Measurements from ENCODE around the gene NPAS3. TPM values are rescaled to one million over a fixed set of nuclear protein-coding genes. Genes with fewer than 3 reads are reported as not detected.

Gene NPAS3
- total RNA-seq, 4 donors from 2014 or later: 1.9 to 10.6 (median 2.2) TPM

GRCh38 chr14:33454707-33455106, 516.0 kb downstream of the NPAS3 start:
- 21 to 40% methylated on average over 6 of the region's 7 CpGs for WGBS, 2 donors (ENCODE audit: low coverage in 1 of 2)
- Histone ChIP-seq H3K4me1 (peaks cover 2 to 51% (median 8%) of the 10 kb centered on the region in 3 donors), H3K4me3 (no peak overlapping the region), H3K27me3 (no peaks in the 10 kb centered on the region), H3K36me3 (no peaks in the 10 kb centered on the region), H3K27ac (no peak overlapping the region), H3K9me3 (no peaks in the 10 kb centered on the region)
- ATAC-seq: no peak
- TF ChIP-seq POLR2A (IDR thresholded peaks at IDR 0.05) (no peak), EP300 (IDR thresholded peaks at IDR 0.05) (no peak), CTCF (IDR thresholded peaks at IDR 0.05) (no peak), POLR2AphosphoS5 (IDR thresholded peaks at IDR 0.05) (no peak)

- H3K4me1 ChIP-seq: peaks cover 7 to 59% (median 10%) of the 10 kb centered on the region in 3 donors
- no peaks in the 10 kb centered on the region for H3K36me3 ChIP-seq
- H3K27ac ChIP-seq: no peak overlapping the region
- H3K4me3 ChIP-seq: no peak overlapping the region
- ATAC-seq: no peak
- WGBS, 2 donors (ENCODE audit: low coverage in 1 of 2): 45 to 72% methylated on average over 4 to 5 of the region's 5 CpGs
- no peaks in the 10 kb centered on the region for H3K9me3 ChIP-seq
- no peak for TF ChIP-seq EP300 (IDR thresholded peaks at IDR 0.05)
- TF ChIP-seq CTCF (IDR thresholded peaks at IDR 0.05): no peak
- no peak for TF ChIP-seq POLR2AphosphoS5 (IDR thresholded peaks at IDR 0.05)
- no peak for TF ChIP-seq POLR2A (IDR thresholded peaks at IDR 0.05)
- no peaks in the 10 kb centered on the region for H3K27me3 ChIP-seq
These were observed 517.1 kb downstream of the NPAS3 start for GRCh38 chr14:33455654-33456345.

- TF ChIP-seq CTCF (IDR thresholded peaks at IDR 0.05) (no peak), EP300 (IDR thresholded peaks at IDR 0.05) (no peak), POLR2A (IDR thresholded peaks at IDR 0.05) (no peak), POLR2AphosphoS5 (IDR thresholded peaks at IDR 0.05) (no peak)
- Histone ChIP-seq H3K27ac (no peak overlapping the region), H3K9me3 (no peaks in the 10 kb centered on the region), H3K36me3 (no peaks in the 10 kb centered on the region), H3K4me3 (no peak overlapping the region), H3K4me1 (peaks cover 7 to 55% (median 10%) of the 10 kb centered on the region in 3 donors), H3K27me3 (no peaks in the 10 kb centered on the region)
- no peak for ATAC-seq
- WGBS, 2 donors (ENCODE audit: low coverage in 1 of 2): 20 to 83% methylated on average over 2 to 4 of the region's 4 CpGs
These were observed 518.3 kb downstream of the NPAS3 start for GRCh38 chr14:33457021-33457420.

- TF ChIP-seq POLR2AphosphoS5 (IDR thresholded peaks at IDR 0.05) (no peak), CTCF (IDR thresholded peaks at IDR 0.05) (no peak), POLR2A (IDR thresholded peaks at IDR 0.05) (no peak), EP300 (IDR thresholded peaks at IDR 0.05) (no peak)
- WGBS, 2 donors (ENCODE audit: low coverage in 1 of 2): 74 to 87% methylated on average over 3 to 7 of the region's 7 CpGs
These were observed 518.9 kb downstream of the NPAS3 start for GRCh38 chr14:33457617-33458016.

GRCh38 chr14:33460164-33460563, 521.5 kb downstream of the NPAS3 start:
- ATAC-seq: no peak
- WGBS, 2 donors (ENCODE audit: low coverage in 1 of 2): 8 to 44% methylated on average over 1 of the region's 1 CpG
- H3K4me1 ChIP-seq: peaks cover 5 to 36% (median 7%) of the 10 kb centered on the region in 3 donors
- TF ChIP-seq EP300 (IDR thresholded peaks at IDR 0.05) (no peak), POLR2AphosphoS5 (IDR thresholded peaks at IDR 0.05) (no peak)
- no peaks in the 10 kb centered on the region for H3K36me3 ChIP-seq
- no peaks in the 10 kb centered on the region for H3K27me3 ChIP-seq
- no peaks in the 10 kb centered on the region for H3K9me3 ChIP-seq
- no peak overlapping the region for H3K4me3 ChIP-seq
- H3K27ac ChIP-seq: peak overlapping the region in 1 of 4 donors; percentile 26

More at GRCh38 chr14:33457617-33458016, 518.9 kb downstream of the NPAS3 start:
- H3K36me3 ChIP-seq: no peaks in the 10 kb centered on the region
- no peak overlapping the region for H3K4me3 ChIP-seq
- H3K27ac ChIP-seq: no peak overlapping the region
- no peaks in the 10 kb centered on the region for H3K27me3 ChIP-seq
- no peaks in the 10 kb centered on the region for H3K9me3 ChIP-seq
- ATAC-seq: no peak
- peaks cover 7 to 52% (median 10%) of the 10 kb centered on the region in 3 donors for H3K4me1 ChIP-seq
